Brain pericyte (primary cell): ENCODE data around the gene ZNF816.
"Not testable (repeated sequence)": the region's sequence is repeated elsewhere in the genome, so short reads cannot be mapped to it uniquely, and the experiment has no call there.

Source experiments
- DNase-seq: peaks from one replicate; pipeline ENCODE4 v3.0.0-alpha.2; 2012; ENCODE audit warnings: low read depth, low spot score

Gene ZNF816

DNA sequence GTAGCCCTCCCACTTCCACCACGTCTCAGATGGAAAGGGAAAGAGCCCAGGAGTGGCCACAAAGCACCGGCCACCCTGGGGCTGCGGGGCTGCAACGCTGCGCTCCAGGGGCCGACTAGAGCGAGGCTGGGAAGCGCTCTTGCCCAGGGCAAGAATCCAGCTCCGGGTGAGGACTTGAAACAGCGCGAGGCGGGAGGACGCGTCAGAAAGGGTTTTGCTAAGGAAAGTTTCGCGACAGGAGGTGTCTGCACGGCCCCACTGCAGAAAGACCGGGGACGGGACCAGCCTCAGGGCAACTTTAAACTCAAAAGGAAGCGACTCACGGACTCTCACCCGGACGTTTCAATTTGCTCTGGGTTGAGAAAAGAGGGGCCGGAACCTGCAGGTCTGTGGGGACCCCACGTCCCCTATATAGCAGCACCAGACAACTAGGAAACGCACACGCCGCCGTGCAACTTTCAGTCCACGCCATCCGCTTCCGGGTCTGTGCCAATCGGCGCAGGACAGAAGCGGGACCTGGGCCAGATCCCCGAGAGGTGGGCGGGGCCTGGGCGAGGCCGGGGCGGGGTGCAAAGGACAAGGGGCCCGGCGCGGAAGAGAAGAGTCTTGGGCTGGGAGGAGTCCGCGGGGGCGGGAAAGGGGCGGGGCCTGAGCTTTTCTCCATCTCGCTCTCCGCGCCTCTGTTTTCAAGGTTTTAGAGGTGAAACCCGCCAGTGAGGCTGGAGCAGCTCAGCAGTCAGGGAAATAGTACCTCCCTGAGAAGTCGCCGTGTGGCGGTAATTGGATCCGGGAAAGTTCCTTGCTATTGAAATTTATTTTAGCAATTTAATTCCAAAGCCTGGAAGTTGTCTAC lies at the start of gene ZNF816:
TSS of gene ZNF816 (minus strand) at position 488 of the 853 bp plus-strand sequence. CDS start 6,792 bp downstream, outside the sequence.
- DNase-seq: peak; percentile 66

DNA sequence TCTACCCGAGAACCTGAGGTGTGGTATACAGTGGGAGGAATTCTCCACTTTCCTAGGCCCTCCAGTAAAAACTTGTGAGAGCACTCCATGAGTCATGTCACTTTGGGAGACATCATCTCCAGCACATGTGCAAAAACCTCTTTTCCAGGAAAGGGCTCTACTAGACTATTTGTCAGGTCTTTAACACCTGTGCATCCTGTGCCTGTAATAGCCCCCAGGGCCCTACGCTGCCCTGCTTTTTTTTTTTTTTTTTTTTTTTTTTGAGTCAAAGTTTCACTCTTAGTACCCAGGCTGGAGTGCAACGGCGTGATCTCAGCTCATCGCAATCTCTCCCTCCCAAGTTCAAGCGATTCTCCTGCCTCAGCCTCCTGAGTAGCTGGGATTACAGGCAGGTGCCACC lies 49.3 kb upstream of the ZNF816 start:
- no peak for DNase-seq

DNA sequence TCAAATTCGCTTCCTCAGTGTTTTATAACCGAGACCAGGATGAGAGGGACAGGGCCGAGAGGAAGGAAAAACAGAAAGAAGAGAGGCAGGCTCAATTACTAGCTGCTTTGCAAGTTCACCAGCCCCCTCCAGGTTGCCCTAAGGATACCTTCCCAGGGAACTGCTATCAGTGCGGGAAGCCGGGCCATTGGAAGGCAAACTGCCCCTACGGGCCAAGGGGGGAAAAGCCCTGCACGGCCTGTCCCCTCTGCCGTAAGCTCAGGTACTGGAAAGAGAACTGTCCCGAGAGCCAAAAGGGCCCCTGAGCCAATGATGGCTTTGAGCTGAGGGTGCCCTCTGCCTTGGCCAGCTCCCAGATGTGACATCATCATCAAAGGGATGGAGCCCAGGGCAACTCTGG lies 47.8 kb upstream of the ZNF816 start:
- no peak for DNase-seq

DNA sequence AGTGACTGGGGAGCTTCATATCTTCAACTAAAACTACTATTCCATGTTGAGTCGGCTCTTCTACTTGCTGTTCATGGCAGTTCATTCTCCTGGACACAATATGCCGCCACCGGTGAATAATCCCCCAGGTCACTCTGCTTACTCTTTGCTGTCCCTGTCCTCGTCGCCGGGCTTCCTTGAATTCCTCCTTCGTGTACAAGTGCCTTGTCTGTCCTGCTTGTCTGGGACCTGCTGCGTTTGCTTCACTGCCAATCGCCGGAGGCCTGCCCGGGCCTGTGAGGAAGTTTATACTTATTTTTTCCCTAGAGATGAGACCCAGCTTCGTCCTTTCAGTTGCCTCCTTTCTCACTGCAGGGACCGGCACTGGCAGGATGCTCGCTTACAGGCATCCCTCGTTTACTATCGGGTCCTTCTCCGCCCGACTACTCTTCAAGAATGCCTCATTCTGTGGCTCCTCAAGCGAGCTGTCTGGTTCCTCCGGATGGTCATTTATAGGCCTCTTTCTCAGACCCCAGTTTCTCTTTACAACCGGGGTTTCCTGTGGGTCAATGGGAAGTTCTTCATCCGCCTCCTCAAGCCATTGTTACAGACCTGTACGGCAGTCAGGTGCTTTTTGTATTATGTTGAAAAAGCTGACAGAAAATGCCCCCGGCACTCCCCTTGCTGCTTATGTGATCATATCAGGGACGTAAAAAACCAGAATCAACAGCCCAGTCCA lies 45.5 kb upstream of the ZNF816 start:
- no peak for DNase-seq

DNA sequence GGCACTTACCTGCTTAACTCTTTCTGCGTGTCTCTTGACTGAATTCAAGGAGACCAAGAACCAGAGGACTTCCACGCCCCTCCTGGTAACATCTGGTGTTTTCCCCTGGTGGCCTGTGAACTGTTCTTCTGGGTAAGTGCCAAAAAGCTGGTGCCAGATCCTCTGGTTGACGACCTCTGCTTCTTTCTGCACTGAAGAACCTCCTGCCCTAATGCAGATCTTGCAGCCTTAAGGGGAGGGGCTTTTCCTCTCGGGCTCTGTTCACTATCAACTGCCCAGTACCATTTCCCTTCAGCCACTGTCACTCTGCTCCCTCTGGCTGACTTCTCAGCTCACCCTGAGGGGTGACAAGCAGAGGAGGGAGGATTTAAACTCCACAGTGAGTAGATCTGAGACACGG lies 44.9 kb upstream of the ZNF816 start:
- DNase-seq: no peak

DNA sequence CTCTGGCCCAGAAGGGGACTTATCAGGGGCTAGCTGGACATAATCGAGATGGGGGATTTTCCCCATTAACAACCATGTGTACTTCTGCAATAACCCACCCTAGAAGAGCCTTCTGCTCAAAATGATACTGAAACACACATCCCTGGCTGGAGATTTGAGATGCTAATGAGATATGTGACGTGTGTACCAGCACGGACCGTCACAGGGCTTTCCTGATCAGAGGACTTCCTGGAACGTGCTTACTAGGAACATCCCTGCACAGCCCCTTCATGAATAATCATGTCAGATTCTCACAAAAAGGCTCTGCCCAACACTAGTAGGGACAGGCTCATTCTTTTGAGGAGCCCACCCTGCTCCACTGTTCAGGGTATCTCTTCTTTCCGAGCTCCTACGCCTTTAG lies 44.5 kb upstream of the ZNF816 start:
- no peak for DNase-seq

DNA sequence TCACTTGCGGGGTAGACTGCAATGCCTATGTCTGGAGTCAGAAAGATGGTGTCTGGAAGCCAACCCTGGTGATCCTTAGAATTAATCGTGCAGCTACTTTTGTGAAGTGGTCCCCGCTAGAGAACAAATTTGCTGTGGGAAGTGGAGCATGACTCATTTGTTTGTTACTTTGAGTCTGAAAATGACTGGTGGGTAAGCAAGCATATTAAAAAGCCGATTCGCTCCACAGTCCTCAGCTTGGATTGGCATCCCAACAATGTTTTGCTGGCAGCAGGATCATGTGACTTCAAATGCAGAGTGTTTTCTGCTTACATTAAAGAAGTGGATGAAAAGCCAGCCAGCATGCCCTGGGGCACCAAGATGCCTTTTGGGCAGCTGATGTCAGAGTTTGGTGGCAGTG lies 41.6 kb upstream of the ZNF816 start:
- no peak for DNase-seq

DNA sequence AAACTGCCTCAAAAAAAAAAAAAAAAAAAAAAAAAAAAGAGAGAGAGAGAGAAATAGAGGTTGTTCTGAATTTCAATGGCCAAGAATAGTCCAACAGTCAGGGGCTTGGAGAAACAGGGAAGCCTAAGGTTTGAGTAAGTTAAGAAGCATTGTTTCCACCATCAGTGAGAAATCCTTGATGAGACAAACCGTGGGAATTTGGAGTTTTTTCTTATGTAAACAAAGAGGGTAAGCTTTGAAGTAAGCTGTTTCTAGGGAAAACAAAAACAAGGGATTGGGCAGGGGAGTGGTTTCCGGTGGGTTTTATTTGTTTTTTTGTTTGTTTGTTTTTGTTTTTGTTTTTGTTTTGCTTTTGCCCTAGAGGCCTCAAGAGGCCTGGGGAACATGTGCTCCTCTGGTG lies 39.8 kb upstream of the ZNF816 start:
- no peak for DNase-seq

DNA sequence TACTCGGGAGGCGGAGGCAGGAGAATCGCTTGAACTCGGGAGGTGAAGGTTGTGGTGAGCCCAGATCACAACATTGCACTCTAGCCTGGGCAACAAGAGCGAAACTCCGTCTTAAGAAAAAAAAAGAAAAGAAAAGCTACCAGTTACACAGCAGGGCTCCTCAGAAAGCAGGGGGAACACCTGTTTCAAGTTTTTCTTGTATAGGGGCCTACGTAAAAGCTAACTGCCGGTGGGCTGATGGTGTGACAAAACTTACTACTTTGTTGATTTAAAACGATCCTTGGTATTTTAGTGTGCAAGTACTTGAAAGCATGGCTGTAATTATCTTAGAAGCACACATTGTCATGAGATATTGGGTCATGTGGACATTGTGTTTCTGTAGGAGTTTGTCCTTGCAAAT lies 35.3 kb upstream of the ZNF816 start:
- DNase-seq: no peak

DNA sequence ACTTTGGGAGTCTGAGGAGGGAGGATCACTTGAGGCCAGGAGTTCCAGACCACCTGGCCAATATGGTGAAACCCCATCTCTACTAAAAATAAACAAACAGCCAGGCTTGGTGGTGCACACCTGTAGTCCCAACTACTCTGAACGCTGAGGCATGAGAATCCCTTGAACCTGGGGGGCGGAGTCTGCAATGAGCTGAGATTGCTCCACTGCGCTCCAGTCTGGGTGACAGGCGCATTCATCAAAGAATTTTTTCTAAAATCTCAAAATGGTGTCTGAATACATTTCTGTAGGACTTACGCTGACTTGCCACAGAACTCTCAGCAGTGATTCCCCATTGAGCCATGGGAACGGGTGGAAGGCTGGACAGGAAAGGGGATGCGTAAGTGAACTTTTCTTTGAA lies 33.0 kb upstream of the ZNF816 start:
- DNase-seq: no peak

DNA sequence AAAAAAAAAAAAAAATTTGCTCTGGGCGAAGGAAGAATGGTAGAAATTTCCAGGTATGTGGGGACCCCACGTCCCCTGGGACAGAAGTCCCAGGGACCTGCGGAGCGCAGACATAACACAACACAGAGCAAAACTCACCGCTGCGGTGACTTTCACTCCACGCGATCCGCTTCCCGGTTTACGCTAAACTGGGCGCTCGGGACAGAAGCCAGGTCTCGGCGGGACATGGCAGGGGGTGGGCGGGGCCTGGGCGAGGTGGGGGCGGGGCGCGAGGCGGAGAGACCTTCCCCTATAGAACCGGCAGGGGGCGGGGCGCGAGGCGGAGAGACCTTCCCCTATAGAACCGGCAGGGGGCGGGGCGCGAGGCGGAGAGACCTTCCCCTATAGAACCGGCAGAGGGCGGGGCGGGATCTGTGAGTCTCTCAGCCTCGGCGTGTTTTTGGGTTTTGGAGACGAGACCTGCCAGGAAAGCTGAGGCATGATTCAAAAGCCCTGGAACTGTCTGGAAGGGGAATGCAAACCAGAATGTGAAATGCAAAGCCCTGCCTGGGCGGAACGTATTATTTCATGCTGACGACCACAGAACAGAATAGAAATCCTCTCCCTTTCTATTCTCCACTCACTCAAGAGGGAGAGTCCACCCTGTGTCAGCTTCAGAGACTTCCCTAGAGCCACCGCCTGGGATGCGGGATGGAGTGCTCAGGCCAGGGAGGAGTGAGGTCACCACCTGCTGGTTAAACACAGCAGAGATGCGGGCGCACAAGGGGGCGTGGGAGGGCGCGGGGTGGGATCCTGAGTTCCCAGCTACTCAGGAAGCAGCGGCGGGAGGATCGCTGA lies 30.9 kb upstream of the ZNF816 start:
- peak; percentile 40 for DNase-seq

DNA sequence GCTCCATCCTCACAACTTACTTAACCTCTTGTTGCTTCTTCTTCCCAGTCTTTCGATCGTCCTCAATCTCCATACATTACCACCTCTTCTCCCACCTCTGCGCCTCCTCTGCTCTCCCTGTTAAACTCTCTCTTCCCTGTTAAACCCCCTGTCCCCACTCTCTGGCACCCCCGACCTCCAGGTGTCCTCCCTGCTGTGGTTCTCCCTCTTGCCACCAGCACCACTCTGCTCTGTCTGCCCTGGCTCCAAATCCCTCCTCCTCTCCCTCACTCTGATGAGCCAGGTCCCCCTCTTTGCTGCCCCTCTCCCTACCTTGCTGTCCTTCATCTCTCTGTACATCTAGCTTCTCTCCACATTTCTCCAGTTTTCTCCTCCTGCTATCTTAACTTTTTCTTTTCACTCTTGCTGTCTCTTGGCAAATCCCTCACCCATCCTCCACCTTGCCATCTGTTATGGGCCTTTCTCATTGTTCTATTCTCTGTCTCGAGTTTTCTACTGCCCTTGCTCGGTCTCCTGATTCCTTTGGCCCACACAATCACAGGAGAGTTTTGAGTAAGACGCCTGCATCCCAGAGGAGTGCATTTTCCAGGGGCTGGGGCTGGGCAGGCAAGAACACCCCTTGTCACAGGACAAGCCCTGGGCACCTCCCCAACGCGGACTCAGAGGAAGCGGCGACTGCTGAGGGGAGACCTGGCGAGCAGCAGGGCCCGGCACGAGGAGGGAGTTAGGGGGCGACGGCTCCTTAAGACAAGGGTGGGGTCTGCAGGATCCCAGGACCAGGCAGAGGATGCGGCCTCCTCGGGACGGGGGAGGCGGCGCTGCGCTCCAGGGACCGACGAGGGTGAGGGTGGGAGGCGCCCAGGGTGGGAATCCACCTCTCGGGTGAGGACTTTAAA lies 29.7 kb upstream of the ZNF816 start:
- no peak for DNase-seq

DNA sequence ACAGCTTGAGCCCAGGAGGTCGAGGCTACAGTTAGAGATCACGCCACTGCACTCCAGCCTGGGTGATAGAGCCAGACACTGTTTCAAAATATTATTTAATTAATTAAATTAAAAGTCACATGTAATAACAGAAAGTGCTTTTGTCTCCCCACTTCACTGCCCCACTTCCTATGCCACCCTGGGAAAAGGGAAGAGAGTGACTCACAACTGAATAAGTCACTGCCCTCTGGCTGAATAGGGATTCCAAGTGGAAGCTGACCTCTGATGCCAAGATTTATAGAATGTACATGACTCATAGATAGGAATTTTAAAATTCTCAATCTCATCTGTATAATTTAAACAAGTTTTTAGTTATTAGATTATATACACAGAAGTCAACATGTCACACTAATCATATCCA lies 28.8 kb upstream of the ZNF816 start:
- DNase-seq: no peak

DNA sequence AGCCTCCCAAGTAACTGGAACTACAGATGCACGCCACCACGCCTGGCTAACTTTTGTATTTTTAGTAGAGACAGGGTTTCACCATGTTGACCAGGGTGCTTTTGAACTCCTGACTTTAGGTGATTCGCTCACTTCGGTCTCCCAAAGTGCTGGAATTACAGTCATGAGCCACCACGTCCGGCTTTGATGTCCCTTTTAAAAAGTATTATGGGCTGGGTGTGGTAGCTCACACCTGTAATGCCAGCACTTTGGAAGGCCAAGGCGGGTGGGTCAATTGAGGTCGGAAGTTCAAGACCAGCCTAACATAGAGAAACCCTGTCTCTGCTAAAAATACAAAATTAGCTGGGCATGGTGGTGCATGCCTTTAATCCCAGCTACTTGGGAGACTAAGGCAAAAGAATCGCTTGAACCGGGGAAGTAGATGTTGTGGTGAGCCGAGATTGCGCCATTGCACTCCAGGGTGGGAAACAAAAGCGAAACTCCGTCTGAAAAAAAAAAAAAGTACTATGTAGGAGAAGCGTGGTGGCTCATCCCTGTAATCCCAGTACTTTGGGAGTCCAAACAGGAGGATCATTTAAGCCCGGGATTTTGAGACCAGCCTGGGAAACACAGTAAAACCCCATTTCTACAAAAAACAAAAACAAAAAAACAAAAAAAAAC lies 28.2 kb upstream of the ZNF816 start:
- no peak for DNase-seq

DNA sequence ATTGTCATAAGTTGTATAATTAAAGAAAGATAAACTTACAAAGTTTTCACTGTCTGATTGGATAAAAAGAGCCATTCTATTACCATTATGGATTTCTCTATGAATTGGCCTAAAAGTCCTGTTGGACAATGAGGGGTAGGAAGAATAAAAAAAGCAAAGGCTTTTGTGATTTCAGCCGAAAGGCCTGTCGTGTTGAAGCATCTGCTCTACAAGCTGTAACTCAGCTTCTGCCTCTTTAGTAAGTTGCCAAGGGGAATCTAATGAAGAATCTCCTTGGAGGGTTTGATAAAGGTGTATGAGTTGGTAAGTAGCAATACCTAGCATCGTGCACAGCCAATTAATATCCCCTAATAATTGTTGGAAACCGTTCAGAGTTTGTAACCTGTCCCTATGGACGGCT lies 25.8 kb upstream of the ZNF816 start:
- no peak for DNase-seq

DNA sequence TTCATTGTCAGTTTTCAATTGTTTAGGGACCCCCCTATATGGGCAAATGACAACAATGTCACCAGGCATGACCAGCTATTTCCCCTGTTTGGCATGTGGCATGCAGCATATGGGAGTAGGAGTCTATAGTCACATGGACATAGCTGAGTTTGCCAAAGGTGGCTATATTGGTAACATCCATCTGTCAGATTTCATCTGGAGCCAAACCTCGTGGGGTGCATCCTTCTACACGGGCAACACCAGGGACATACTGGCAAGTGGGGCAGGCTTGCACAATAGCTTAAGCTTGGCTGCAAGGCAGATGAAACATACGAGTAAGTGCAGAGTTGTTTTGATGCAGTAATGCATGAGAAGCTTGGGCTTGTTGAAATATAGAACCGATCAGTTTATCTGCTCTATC lies 24.5 kb upstream of the ZNF816 start:
- no peak for DNase-seq

DNA sequence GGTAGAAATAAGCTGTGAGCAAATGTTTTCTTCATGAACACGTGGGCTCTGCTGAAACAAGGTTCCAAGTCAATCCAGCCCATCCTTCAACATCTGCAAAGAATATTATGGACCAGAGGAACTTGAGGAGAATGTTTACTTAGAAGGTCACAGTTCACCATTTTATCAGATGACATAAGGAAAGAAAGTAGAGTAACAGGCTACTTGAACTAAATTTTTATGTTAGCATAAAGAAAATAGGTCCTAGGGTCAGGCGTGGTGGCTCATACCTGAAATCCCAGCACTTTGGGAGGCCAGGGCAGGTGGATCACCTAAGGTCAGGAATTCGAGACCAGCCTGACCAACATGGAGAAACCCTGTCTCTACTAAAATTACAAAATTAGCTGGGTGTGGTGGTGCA lies 20.5 kb upstream of the ZNF816 start:
- DNase-seq: not testable (repeated sequence)

DNA sequence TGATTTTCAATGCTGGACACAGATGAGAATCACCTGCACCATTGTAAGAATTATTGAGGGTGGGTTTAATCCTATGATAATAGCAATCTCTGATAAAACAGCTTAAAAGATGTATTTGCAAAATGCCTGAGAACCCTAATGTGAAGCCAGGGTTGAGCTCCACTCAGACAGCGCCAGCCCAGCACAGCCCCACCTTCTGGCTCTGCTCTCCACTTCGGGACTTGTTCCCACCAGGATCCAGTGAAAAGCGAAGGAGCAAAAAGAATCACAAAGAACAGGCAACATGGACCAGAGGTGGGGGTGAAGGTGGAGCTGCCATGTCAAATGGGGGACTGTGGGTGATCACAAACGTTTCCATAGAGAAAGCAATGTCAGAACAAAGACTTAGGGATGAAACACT lies 18.6 kb upstream of the ZNF816 start:
- DNase-seq: no peak

DNA sequence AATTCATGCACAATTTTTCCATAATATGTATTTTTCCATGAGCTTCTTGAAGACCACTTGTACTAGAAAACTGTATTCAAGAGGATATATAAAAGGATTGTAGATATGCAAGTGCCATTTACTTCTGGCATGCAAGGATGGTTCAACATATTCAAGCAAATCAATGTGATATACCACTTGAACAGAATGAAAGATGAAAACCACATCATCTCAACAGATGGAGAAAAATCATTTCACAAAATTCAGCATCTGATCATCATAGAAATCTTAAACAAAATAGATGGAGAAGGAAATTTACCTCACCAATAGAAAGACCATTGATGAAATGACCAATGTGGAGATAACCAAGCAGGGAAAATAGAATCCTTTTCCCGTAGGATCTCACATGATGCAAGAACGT lies 5.1 kb upstream of the ZNF816 start:
- DNase-seq: no peak

DNA sequence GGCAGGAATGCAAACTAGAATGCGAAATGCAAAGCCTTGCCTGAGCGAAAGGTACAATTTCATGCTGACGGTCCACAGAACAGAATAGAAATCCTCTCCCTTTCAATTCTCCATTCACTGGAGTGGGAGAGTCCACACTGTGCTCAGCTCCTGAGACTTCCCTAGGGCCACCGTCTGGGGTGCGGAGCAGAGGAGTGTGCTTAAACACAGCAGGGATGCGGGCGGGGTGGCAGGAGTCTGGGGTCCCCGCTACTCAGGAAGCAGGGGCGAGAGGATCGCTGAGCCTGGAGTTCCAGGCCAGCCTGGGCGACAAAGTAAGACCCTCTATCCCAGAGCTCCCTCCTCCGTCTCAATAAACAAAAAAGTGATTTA lies 552 bp upstream of the ZNF816 start:
- DNase-seq: peak; percentile 5

DNA sequence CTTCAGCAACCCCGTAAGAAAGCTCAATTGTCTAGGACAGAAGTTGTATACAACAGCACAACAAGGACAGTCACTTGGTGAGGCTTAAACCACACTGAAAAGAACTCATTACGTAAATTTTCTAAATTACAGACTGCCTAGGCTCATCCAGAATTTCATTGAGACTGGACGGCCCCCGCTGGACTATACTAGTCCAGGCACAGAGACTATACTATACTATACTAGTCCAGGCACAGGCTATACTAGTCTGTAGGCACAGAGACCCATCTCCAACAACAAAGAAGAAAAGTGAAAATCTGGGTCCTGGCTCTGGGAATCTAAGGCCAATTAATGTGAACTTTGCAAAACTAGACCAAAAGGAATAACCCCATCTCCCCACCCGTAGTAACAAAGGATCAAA lies 700 bp downstream of the ZNF816 start:
- no peak for DNase-seq
